ENCODE measurements around the gene HSPG2.
"Not testable (repeated sequence)": the region's sequence is repeated elsewhere in the genome, so short reads cannot be mapped to it uniquely, and the experiment has no call there.

Gene HSPG2

GRCh38 chr1:21937034-21937371 lies at the start of gene HSPG2:
TSS of gene HSPG2 (minus strand) at chr1:21937310. CDS start at chr1:21937217, 93 bp downstream.
- DNase-seq, result no peak

GRCh38 chr1:21986386-21986785 lies 49.3 kb upstream of the HSPG2 start:
- not testable (repeated sequence) for DNase-seq

GRCh38 chr1:21985893-21986292 lies 48.8 kb upstream of the HSPG2 start:
- not testable (repeated sequence) for DNase-seq

DNA sequence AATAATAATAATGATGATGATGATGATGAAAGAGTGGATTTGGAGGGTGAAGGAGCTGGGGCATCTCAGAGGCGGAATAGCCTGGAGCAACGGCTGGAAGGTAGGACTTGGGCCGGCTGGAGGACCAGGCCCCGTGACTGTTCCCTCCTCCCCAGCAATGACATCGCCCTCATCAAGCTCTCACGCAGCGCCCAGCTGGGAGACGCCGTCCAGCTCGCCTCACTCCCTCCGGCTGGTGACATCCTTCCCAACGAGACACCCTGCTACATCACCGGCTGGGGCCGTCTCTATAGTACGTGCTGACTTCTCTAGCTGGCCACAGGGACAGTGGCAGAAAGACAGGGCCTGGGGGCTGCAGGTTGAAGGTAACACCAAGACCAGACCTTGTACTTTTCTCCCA lies 46.4 kb upstream of the HSPG2 start:
- not testable (repeated sequence) for DNase-seq

DNA sequence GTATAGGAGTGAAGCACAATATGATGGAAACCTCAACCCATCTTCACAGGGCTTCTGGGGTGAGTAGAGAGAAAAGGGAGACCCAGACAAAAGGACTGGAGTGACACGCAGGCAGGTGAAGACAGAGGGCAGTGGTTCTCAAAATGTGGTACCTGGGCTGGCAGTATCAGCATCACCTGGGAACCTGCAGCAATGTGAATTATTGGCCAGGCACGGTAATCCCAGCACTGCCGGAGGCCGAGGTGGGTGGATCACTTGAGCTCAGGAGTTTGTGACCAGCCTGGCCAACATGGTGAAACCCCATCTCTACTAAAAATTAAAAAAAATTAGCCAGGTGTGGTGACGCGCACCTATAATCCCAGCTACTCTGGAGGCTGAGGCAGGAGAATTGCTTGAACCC lies 45.0 kb upstream of the HSPG2 start:
- DNase-seq, result not testable (repeated sequence)

DNA sequence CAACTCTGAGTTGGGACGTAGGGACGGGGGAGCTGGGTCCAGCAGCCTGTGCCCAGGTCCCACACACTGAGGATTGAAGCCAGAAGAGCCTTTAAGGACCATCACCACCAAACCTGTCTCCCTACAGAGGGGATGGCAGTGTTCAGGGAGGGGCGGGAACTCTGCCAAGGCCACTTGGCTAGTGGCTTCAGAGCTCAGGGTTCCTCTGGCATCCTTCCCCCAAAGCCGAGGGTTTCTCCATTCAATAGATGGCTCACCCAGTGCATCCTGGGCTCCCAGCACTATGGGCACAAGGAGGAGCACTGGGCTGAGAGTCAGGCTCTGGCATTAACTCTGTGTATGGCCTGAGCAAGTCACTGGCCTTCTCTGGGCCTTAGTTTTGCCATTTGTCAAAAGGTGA lies 44.1 kb upstream of the HSPG2 start:
- DNase-seq, result not testable (repeated sequence)

DNA sequence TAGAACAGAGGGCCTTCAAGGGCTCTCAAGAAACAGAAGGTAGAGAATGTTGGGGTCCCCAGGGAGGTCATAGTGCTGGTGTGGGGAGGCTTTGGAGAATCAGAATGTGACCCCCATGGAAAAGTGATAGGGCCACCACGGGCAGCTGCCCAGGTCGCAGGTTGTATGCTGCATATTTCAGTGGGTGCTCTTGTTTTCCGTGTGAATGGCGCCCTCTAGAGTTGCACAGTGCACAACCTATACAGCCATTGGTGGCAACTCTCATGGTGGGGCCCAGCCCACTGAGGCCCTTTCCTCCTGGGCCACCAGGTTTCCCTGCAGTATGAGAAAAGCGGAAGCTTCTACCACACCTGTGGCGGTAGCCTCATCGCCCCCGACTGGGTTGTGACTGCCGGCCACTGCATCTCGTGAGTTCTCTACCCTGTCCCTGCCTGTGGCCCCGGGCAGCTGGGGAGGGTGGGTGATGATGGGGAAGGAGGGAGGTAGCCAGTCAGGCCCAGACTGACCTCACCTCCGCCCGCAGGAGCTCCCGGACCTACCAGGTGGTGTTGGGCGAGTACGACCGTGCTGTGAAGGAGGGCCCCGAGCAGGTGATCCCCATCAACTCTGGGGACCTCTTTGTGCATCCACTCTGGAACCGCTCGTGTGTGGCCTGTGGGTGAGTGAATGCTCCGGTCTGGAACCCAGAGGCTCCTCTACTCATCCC lies 43.6 kb upstream of the HSPG2 start:
- DNase-seq, result not testable (repeated sequence)

DNA sequence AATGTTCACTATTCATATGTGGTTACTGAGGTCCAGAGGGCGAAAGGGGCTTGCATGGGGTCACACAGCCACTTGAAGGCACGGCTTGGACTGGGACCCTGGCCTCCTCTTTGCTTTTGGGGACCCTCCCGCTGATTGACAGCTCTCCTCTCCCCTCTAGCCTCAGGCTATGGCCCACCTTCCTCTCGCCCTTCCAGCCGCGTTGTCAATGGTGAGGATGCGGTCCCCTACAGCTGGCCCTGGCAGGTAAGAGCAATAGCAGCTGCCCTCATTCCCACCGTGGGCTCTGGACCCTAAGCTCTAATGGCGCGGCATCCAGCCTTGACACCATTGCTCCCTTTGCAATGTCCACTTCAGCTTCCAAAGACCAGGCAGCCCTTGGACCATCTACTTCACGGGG lies 41.1 kb upstream of the HSPG2 start:
- not testable (repeated sequence) for DNase-seq

DNA sequence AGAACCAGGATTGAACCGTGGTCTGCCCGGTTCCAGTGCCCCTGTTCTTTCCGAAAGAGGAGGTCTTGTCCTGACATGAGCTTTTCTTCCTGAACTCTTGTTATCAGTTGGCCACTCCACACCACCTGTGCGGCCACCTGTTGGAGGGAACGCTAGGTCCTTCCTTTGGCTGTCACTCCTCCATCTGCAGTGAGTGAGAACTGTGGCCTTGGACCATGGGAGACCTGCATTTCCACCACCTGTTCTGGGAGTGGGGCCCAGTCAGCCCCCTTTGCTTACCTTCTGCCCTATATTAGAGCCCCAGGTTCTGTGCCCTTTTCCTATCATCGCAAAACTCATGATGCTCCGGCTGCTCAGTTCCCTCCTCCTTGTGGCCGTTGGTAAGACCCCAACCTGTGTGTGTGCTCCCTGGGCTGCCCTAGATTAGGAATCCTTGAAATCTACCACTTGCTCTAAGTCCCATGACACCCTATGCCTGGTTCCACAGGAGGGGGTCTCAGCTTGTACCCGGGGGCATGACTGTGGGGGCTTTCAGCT lies 39.7 kb upstream of the HSPG2 start, which contains the start of gene CELA3B:
Gene CELA3B, plus strand, starts transcription at position 320 of the 537 bp plus-strand sequence. Its CDS starts 18 bp downstream, at position 338.
- not testable (repeated sequence) for DNase-seq

- DNase-seq, result not testable (repeated sequence)
Observed at GRCh38 chr1:21975296-21975695, 38.2 kb upstream of the HSPG2 start.

- DNase-seq, result not testable (repeated sequence)
Observed at GRCh38 chr1:21974699-21975098, 37.6 kb upstream of the HSPG2 start.

DNA sequence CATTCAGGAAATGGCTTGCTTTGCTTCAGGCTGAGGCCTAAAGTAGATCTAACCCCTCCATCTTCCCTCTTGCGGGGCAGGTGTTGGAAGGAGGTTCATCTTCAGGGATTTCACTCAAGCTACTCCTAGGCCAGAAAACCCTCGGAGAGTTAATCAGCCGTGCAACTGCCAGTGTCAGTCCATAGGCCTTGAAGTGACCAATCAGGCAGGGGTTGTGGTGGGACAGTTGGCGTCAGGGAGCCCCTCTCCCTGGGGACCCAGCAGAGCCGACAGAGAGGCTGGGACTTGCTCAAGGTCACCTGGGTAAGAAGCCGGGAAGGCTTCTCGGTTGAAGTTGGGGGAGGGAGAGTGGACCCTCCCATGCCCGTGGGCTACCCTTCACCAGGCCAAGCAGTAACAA lies 36.8 kb upstream of the HSPG2 start:
- not testable (repeated sequence) for DNase-seq

DNA sequence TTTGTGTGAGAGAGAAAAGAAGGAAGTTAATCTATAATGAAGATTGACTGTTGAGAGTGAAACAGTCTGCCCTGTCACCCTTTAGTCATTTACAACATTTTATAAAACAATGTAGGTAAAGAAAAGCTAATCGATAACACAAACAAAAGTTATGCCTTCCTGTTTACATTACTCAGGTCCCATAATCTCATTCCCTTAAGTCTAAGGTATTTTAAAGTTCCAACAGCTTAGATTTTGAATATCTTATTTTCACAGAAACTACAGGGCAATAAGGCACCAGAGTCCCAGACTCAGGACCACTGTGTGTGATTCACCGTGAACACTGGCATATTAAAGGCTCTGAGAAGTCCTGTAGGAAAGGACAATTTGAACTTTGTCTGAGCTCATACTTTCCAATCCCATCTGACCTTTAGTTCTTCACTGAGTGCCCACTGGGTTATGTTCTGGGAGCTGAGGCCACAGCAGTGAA lies 35.9 kb upstream of the HSPG2 start:
- DNase-seq, result not testable (repeated sequence)

GRCh38 chr1:21970523-21970922 lies 33.4 kb upstream of the HSPG2 start:
- not testable (repeated sequence) for DNase-seq

- DNase-seq, result not testable (repeated sequence)
Observed at GRCh38 chr1:21969066-21969465, 32.0 kb upstream of the HSPG2 start.

- not testable (repeated sequence) for DNase-seq
Observed at GRCh38 chr1:21967216-21967615, 30.1 kb upstream of the HSPG2 start.

GRCh38 chr1:21966247-21967000 lies 29.3 kb upstream of the HSPG2 start:
- DNase-seq, result no peak

- peak; percentile 83 for DNase-seq
Observed at GRCh38 chr1:21963477-21964217, 26.5 kb upstream of the HSPG2 start.

DNA sequence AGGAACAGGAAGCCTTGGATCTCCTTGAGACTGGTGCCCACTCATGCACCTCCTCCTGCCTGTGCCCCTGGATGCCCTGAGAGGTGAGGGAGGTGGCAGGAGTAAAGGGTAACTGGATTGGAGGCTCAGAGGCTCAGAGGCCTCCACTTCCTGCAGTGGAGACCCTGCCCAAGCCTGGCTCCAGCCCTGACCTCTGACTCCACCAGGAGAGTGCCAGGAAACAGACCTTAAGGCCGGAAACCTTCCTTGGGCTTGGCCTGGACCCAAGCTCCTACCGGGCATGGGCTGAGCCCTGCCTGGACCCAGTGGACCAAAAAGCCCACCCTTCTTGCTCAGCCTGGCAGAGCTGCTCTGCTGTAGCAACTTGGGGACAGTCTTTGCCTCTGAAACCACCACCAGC lies 24.7 kb upstream of the HSPG2 start:
- no peak for DNase-seq

DNA sequence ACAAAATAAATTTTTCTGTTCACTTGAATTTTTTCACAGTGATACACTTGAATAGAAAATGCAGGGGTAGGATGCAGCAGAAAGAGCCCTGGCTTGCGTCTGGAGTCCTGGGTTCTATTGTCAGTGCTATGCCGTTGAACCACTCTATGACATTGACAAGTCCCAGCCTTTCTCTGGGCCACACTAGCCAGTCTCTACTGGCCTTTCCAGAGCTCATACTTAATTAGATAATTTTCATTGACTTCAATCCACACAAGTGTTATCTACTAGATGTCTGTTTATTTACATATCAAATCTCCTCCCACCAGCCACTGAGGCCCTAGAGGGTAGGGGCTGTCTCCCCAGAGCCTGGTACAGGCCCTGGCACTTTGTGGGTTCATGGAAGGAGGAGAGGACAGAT lies 24.2 kb upstream of the HSPG2 start:
- DNase-seq, result no peak

DNA sequence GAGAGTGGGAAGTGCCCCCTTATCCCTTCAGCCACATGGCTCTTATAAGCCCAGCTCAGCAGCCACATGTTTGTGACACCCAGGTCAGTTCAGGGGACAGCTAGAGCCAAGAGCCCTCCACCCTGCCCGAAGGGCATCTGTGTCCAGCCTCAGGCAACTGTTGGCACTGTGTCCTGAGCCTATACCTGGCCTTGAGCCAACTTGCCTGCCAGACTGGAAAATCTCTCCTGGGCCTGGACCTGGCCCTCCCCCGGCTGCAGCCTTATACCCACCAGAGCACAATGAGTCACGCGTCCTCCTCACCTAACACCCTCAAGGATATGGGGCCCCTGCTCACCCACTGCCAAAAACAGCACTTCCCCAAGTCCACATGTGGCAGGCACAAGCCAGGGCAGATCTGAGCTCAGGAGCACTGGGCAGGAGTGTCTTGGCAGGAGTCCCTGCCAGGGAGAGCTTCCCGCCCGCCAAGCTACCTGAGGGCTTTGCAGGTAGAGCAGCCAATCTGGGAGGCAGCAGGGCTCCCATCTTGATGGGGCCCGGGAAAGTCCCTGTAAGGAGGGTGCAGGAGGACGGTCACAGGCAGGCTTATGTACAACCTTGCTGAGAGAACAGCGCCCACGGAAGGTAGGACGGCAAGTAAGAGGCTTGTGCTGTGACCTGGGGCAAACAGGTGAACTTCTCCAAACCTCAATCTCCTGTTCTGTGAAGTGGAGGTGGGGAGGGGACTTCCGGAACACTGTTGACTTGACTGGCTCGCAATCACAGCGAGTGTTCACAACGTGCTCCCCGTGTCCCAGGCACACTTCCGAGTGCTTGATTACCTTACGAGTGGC lies 19.8 kb upstream of the HSPG2 start:
- peak; percentile 80 for DNase-seq
